HL-60/S4 treated with retinoic acid at 250 ng/mL for 4 days and 3 days (cell line): Measurements from ENCODE around the gene PPFIA2.

Source experiments
- in situ Hi-C: fragments of 300-500 bp; cut with MboI; formaldehyde crosslinking; loops from 2 replicates; pipeline ENCODE4 v1.7.0; 2022; ENCODE audit warnings: low sequenced_read_pairs

The PPFIA2 gene

GRCh38 chr12:81294325-81295190 is 464.6 kb downstream of the PPFIA2 start:
- in situ Hi-C loops: no loop called here

DNA sequence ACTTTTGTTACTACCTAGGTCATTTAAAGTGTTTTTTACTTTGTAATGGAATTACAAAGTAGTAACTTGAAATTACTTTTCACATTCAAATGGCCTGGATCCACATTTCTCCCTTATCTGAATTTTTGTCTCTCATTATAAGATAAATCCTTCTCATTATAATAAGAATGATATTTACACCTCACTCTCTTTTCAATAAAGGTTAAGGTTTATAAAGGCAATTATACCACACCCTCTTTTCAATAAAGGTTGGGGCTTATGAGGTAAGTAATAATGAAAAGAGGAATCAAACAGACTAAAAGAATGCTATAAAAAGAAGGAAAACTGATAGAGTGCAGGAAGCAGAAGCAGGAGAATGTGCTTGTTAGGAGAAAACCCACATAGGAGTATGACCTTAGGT is 470.5 kb downstream of the PPFIA2 start:
- in situ Hi-C loops: no loop called here

DNA sequence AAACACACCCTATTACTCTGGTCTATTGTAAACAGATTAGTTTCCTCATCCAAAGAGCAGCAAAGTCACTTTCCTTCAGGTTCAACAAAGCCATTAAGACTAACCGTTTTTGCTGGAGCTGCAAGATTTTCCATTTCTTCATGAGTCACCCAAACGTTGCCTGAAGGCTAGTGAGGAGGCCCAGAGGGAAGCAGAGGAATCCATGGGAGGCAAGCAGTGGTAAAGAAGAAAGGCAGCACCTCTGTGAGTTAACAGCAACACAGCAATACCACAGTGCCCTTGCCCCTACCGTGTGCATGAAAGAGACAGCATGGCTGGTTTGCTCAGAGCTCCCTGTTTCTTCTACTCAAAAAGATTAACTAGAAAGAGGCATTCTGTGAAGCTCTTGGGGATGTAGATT is 475.0 kb downstream of the PPFIA2 start:
- in situ Hi-C loops: no loop called here

- in situ Hi-C loops: no loop called here
Observed at GRCh38 chr12:81274637-81275529, 484.3 kb downstream of the PPFIA2 start.

DNA sequence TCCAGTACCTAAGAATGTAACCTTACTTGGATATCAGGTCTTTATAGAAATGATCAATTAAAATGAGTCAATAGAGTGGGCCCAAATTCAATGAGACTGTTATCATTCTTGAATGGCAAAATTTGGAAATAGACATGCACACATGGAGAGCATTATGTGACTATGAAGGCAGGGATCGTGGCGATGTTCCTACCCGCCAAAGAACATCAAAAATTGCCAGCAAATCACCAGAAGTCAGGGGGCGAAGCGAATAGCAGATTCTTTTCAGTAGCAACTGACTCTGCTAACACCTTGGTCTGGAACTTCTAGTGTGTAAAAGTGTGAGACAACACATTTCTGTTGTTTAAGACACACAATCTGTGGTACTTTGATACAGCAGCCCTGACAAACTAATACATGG is 488.8 kb downstream of the PPFIA2 start:
- in situ Hi-C loops: no loop called here

DNA sequence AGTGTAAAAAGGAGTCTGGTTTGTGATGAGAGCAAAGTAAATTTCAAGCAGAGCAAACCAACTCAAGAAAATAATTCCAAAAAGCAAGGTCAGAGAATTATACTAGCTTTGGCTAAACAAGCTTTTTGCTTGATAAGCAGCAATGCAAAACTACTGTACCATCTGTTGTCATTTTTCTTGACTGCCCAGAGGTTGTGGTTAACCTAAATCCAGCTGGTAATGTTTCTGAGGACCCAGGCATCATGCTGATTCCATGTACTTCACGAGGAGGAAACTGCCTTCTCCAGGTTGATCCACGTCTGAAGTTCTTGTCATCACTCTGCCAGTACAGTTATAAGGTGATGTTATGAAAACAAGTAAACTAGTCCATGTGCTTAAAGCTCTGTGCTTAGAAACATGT is 496.1 kb downstream of the PPFIA2 start:
- in situ Hi-C loops: no loop called here

- in situ Hi-C loops: no loop called here
Observed at GRCh38 chr12:81261508-81262207, 497.5 kb downstream of the PPFIA2 start.

GRCh38 chr12:81259360-81259759 is 499.8 kb downstream of the PPFIA2 start:
- in situ Hi-C loops: no loop called here

DNA sequence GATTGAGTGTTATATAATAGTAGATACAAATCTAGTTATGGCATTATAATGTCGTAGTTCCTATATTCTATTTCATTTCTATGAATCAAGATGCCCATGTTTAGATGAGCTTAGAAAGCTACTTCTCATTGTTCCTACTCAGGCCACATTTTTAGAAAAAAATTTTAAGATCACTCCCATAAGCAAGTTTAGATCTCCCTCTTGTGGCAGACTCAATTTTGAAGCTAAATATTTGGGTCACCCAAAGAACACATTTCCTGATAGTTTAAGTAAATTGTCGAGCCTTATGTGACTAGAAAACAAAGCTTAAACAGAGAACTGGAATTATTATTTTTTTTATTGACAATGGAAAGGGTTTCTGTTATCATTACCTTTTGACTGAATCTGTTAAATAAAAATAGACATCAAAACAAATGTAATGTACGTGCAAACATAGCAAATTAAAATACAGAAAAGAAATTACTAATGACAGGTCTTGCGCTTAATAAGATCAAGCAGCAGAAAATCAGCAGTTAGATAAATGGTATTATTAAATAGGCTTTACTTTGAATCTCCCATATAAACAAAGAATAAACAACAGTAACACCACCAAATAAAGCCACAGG is 501.1 kb downstream of the PPFIA2 start:
- in situ Hi-C loops: no loop called here

DNA sequence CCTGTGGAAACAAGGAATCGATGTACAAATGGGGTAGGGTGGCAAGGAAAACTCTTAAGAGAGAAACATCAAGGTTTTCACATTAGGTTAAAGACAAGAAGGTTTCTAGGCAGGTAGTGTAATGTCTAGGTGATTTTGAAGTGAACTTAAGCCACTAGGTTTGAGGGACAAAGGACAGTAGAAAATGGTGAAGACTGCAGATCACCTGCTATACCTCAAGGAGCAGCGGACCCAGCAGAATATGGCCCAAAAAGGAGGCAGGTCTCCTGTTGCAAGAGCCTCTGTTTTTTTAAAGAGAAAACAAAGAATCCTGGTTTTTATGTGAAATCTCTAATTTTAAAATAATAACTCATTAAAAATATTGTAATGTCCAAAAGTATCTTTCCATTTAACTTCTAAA is 503.2 kb downstream of the PPFIA2 start:
- in situ Hi-C loops: no loop called here

GRCh38 chr12:81255456-81255855 is 503.7 kb downstream of the PPFIA2 start:
- in situ Hi-C loops: no loop called here

DNA sequence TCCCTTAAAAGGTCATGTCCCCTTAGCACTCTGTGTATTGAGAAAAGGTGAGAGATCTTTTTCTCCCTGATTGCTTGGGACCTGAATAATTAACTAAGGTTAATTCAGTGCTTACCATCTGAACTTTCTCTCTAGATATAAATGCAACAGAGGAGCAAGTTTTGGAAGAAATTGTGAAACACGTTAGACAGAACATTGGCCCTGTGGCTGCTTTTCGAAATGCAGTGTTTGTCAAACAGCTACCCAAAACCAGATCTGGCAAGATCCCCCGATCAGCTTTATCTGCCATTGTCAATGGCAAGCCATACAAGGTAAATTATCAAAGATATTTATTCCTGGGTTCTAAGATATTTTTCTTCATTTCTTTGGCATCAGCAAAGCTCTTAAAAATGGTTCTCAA is 505.8 kb downstream of the PPFIA2 start:
- in situ Hi-C loops: no loop called here

DNA sequence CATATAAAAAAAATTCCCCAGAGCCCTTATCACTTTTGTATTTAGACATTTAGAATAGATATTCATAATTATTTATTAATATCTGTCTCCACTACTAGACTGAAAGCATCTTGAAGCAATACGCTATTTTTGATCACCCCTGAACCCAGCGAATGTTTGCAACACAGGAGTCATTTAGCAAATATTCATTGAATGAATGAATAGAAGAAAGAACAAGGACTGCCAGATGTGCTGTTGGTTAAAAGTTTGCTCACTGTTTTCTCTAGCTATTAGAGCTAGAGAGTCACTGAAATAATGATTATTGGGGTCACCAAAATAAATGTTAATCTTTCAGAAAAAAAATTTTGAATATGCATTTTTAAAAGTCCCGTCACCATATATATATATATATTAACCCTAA is 506.9 kb downstream of the PPFIA2 start:
- in situ Hi-C loops: no loop called here

DNA sequence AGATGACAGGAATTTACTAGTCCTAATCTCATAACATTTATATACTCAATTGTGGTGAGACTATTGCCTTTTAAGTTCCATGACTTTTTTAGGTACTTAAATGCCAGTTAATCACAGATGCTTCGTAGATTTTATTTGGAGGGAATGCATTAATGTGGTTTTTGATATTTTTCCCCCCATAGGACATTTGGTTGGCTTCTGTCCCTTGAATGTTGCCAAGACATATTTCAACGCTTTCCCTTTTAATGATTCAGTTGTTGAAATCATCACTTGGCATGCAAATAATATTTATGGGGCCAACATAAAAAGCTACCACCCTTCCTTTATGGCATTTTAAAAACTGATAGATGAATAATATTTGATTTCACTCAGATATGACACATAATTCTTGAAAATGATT is 509.2 kb downstream of the PPFIA2 start:
- in situ Hi-C loops: no loop called here

DNA sequence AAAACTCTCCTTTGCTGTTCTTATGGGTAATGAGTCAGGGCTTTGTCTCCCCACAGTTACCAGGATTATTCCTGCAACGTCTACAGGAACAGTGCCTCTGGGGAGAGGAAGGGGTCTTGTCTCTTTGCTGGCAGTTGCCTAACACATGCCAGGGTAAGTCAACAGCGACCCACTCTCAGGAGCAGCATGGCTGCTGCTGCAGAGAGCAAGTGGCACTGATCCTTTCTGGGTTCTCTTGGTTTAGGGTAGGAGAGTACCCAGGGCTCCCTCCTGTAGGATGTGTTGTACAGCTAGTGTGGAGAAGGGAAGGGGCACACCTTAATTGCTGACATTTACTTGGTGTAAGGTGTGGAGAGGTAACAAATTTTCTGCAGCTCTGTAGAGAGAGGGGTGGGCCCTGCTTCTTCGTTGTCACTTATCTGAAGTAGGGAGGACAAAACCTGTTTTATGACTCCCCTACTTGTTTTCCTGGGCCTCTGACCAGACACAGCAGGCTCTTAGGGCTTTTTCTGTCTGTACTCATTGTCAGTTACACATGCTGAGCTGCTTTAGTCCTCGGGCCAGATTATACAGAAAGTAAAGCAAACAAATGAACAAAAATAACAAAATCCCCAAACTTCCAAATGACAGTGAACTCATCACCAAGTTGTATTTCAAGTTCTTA is 513.1 kb downstream of the PPFIA2 start:
- in situ Hi-C loops: no loop called here

DNA sequence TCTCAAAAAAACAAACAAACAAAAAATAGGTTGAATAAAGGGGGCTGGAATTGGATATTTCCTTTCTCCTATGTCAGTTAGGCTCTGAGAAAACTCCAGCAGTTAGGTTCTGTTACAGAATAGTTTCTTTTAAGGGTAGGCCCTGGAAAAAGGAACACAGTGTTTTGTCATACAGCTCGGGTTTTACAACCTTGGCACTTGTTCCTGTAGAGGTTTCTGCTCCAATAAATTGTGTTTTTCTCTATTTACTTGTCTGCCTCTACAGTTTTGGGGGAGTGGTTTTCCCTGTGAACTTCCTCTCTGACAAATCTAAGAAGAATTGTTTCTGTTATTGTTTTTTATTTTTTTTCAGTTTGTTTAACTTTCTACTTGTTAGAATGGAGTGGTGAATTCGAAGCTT is 513.7 kb downstream of the PPFIA2 start:
- in situ Hi-C loops: no loop called here

- in situ Hi-C loops: no loop called here
Observed at GRCh38 chr12:81231574-81232368, 527.4 kb downstream of the PPFIA2 start.

- in situ Hi-C loops: no loop called here
Observed at GRCh38 chr12:81229759-81230158, 529.4 kb downstream of the PPFIA2 start.

DNA sequence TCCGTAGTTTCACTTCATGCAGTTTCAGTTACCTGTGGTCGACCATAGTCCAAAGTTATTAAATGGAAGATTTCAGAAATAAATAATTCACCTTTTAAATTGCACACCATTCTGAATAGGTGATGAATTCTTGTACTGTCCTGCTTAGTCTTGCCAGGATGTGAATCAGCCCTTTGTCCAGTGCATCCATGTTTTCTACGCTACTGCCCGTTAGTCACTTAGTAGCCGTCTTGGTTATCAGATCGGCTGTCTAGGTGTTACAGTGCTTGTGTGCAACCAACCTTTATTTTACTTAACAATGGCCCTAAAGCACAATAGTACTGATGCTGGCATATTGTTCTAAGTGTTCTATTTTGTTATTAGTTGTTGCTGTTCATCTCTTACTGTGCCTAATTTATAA is 534.5 kb downstream of the PPFIA2 start:
- in situ Hi-C loops: no loop called here
